OCI-LY7 (cell line): ENCODE results near the gene LPXN. TPM values are rescaled to one million over a fixed set of nuclear protein-coding genes. Genes with fewer than 3 reads are reported as not detected.

ENCODE experiments used
- BruUV-seq: library from RNA; stranded (reverse); fragments of 400-500 nt; replicated peaks from 2 replicates; lab custom pipeline; 2021; lab: Mats Ljungman, UMichigan
- CTCF ChIA-PET: fragments of 300-600 bp; sonication (Branson Sonifier 250); formaldehyde crosslinking; loops from one replicate; lab custom pipeline; 2022; ENCODE audit warnings: antibody characterized with exemption; ENCODE audit not compliant: unreplicated experiment; lab: Charles Lee
- POLR2A ChIA-PET: fragments of 300-600 bp; sonication (Branson Sonifier 250); formaldehyde crosslinking; loops from one replicate; lab custom pipeline; 2022; ENCODE audit warnings: antibody characterized with exemption; lab: Charles Lee
- DNase-seq: peaks from one replicate; pipeline ENCODE4 v3.0.0-alpha.2; 2015; ENCODE audit warnings: low spot score
- H2AFZ ChIP-seq: fragments of 200-600 bp; sonication (generic), shearing (Covaris generic); 2 replicates; pipeline ENCODE4 v1.6.1; 2014; ENCODE audit warnings: mild to moderate bottlenecking, antibody characterized with exemption, low read length, moderate library complexity
- H3K27ac ChIP-seq: fragments of 200-600 bp; sonication (generic); 2 replicates; pipeline ENCODE4 v1.5.1; 2014; ENCODE audit warnings: mixed run types, low read depth, mild to moderate bottlenecking, moderate library complexity, low read length, inconsistent platforms; ENCODE audit not compliant: poor library complexity, severe bottlenecking
- H3K36me3 ChIP-seq: fragments of 200-600 bp; sonication (generic); 2 replicates; pipeline ENCODE4 v1.6.1; 2014; ENCODE audit warnings: mild to moderate bottlenecking, antibody characterized with exemption, low read length, moderate library complexity, mixed read lengths; ENCODE audit not compliant: insufficient read depth
- H3K4me1 ChIP-seq: fragments of 200-600 bp; sonication (generic); 2 replicates; pipeline ENCODE4 v1.5.1; 2014; ENCODE audit warnings: mild to moderate bottlenecking, low read length; ENCODE audit not compliant: insufficient read depth, poor library complexity, severe bottlenecking
- H3K4me2 ChIP-seq: fragments of 200-600 bp; sonication (generic); 2 replicates; pipeline ENCODE4 v1.6.1; 2014; ENCODE audit warnings: mild to moderate bottlenecking, low read length
- H3K4me3 ChIP-seq: fragments of 200-600 bp; sonication (generic); 2 replicates; pipeline ENCODE4 v1.5.1; 2014; ENCODE audit warnings: mild to moderate bottlenecking, low read depth, low read length; ENCODE audit not compliant: poor library complexity, severe bottlenecking
- H3K79me2 ChIP-seq: fragments of 200-600 bp; sonication (generic); 2 replicates; pipeline ENCODE4 v1.6.1; 2016; ENCODE audit warnings: low read depth, mild to moderate bottlenecking, low read length, moderate library complexity, mixed read lengths; ENCODE audit not compliant: insufficient read depth
- H3K9me2 ChIP-seq: fragments of 200-600 bp; sonication (generic); 2 replicates; pipeline ENCODE4 v1.6.1; 2016; ENCODE audit warnings: mild to moderate bottlenecking, low read length, mixed read lengths; ENCODE audit not compliant: insufficient read depth
- H3K9me3 ChIP-seq: fragments of 200-600 bp; sonication (generic); 2 replicates; pipeline ENCODE4 v1.6.1; 2014; ENCODE audit warnings: mild to moderate bottlenecking, mixed run types, low read length, mixed read lengths
- H4K20me1 ChIP-seq: fragments of 200-600 bp; sonication (generic); 2 replicates; pipeline ENCODE4 v1.6.1; 2014; ENCODE audit warnings: mild to moderate bottlenecking, antibody characterized with exemption, low read length, moderate library complexity, mixed read lengths; ENCODE audit not compliant: insufficient read depth
- CTCF ChIP-seq: fragments of 200-600 bp; sonication (generic); conservative IDR thresholded peaks from 2 replicates; pipeline ENCODE4 v1.5.1; 2014; ENCODE audit warnings: mild to moderate bottlenecking, antibody characterized with exemption, low read length, moderate library complexity, mixed read lengths
- EZH2phosphoT487 ChIP-seq: fragments of 200-600 bp; sonication (generic); IDR thresholded peaks from 2 replicates; pipeline ENCODE4 v1.6.1; 2018; ENCODE audit warnings: low read depth, borderline replicate concordance, mild to moderate bottlenecking, mixed run types, antibody characterized with exemption, low read length, moderate library complexity, mixed read lengths
- intact Hi-C: fragments of 100-400 bp; cut with micrococcal nuclease; formaldehyde crosslinking; loops from one replicate; pipeline ENCODE4 v1.10.0; 2022; ENCODE audit not compliant: unreplicated experiment
- total RNA-seq, 2 experiments: library from RNA; depleted of rRNA in 1 of 2; stranded (reverse); fragments of >200 nt in 1 of 2; shearing (Covaris generic) in 1 of 2; gene quantifications; 2 replicates each; pipeline ENCODE4 v1.2.3, GENCODE V29; 2014 to 2022

Gene LPXN
- total RNA-seq, 2 experiments from 2014 or later: 79.3 to 130 TPM

GRCh38 chr11:58490827-58491226 is 84.8 kb downstream of the LPXN start:
- intact Hi-C loops: no loop called here
- Histone ChIP-seq H3K79me2 (no peaks in the 10 kb centered on the region), H2AFZ (no peak overlapping the region), H3K27ac (no peak overlapping the region), H3K4me3 (no peak overlapping the region), H4K20me1 (no peaks in the 10 kb centered on the region), H3K36me3 (no peaks in the 10 kb centered on the region), H3K9me3 (no peaks in the 10 kb centered on the region), H3K4me1 (no peaks in the 10 kb centered on the region), H3K4me2 (no peak overlapping the region), H3K9me2 (no peaks in the 10 kb centered on the region)
- ChIA-PET POLR2A (no interaction called here), CTCF (no interaction called here)
- DNase-seq: no peak
- TF ChIP-seq EZH2phosphoT487: no peak
- no peak for TF ChIP-seq CTCF
- BruUV-seq: no TSS peak

- CTCF ChIA-PET: no interaction called here
- H3K79me2 ChIP-seq: no peaks in the 10 kb centered on the region
- H3K4me1 ChIP-seq: no peaks in the 10 kb centered on the region
- no peaks in the 10 kb centered on the region for H3K9me2 ChIP-seq
- no peak overlapping the region for H3K4me3 ChIP-seq
- intact Hi-C loops: no loop called here
- BruUV-seq: no TSS peak
- POLR2A ChIA-PET: no interaction called here
- no peaks in the 10 kb centered on the region for H3K36me3 ChIP-seq
- H4K20me1 ChIP-seq: no peaks in the 10 kb centered on the region
- TF ChIP-seq CTCF: no peak
- TF ChIP-seq EZH2phosphoT487: no peak
- no peak overlapping the region for H3K4me2 ChIP-seq
- no peak for DNase-seq
- H2AFZ ChIP-seq: no peak overlapping the region
- no peaks in the 10 kb centered on the region for H3K9me3 ChIP-seq
- no peak overlapping the region for H3K27ac ChIP-seq
These were observed 88.5 kb downstream of the LPXN start for GRCh38 chr11:58487170-58487569.

- Histone ChIP-seq H4K20me1 (no peaks in the 10 kb centered on the region), H3K4me1 (no peaks in the 10 kb centered on the region), H3K9me2 (no peaks in the 10 kb centered on the region), H3K79me2 (no peaks in the 10 kb centered on the region), H2AFZ (no peak overlapping the region), H3K36me3 (no peaks in the 10 kb centered on the region), H3K4me3 (no peak overlapping the region), H3K4me2 (no peak overlapping the region), H3K27ac (no peak overlapping the region), H3K9me3 (no peaks in the 10 kb centered on the region)
- intact Hi-C loops: no loop called here
- TF ChIP-seq EZH2phosphoT487: no peak
- TF ChIP-seq CTCF: no peak
- POLR2A ChIA-PET: no interaction called here
- no peak for DNase-seq
- CTCF ChIA-PET: no interaction called here
- no TSS peak for BruUV-seq
These were observed 89.7 kb downstream of the LPXN start for GRCh38 chr11:58485961-58486360.

Other genes with a start within 250 kb of the LPXN start
- gene OR5B17, start 216.8 kb downstream of the LPXN start, total RNA-seq (2014; rRNA removed; shearing (Covaris generic)): not detected in 2 replicates
- gene OR5B17, start 216.8 kb downstream of the LPXN start, total RNA-seq (2022): not detected in 2 replicates
- not detected in 2 replicates for gene OR5B3, start 169.0 kb downstream of the LPXN start, total RNA-seq (2014; rRNA removed; shearing (Covaris generic))
- gene OR5B3, start 169.0 kb downstream of the LPXN start, total RNA-seq (2022): not detected in 2 replicates
- not detected in 2 replicates for gene OR5B2, start 147.7 kb downstream of the LPXN start, total RNA-seq (2014; rRNA removed; shearing (Covaris generic))
- gene OR5B2, start 147.7 kb downstream of the LPXN start, total RNA-seq (2022): not detected in 2 replicates
- gene OR5B12, start 133.6 kb downstream of the LPXN start, total RNA-seq (2014; rRNA removed; shearing (Covaris generic)): not detected in 2 replicates
- not detected in 2 replicates for gene OR5B12, start 133.6 kb downstream of the LPXN start, total RNA-seq (2022)
- gene OR5B21, start 67.8 kb downstream of the LPXN start, total RNA-seq (2014; rRNA removed; shearing (Covaris generic)): not detected in 2 replicates
- 0.48 and 0.55 TPM in 2 replicates for gene OR5B21, start 67.8 kb downstream of the LPXN start, total RNA-seq (2022)
- gene ZFP91, start 3.2 kb upstream of the LPXN start, total RNA-seq (2014; rRNA removed; shearing (Covaris generic)): 36.9 and 38.7 TPM in 2 replicates
- gene ZFP91, start 3.2 kb upstream of the LPXN start, total RNA-seq (2022): 50.9 and 60.5 TPM in 2 replicates
- gene CNTF, start 46.8 kb upstream of the LPXN start, total RNA-seq (2014; rRNA removed; shearing (Covaris generic)): 3.1 and 3.4 TPM in 2 replicates
- 3.3 and 3.5 TPM in 2 replicates for gene CNTF, start 46.8 kb upstream of the LPXN start, total RNA-seq (2022)
- gene GLYAT, start 156.1 kb upstream of the LPXN start, total RNA-seq (2014; rRNA removed; shearing (Covaris generic)): not detected in 2 replicates
- gene GLYAT, start 156.1 kb upstream of the LPXN start, total RNA-seq (2022): not detected in 2 replicates